ENCODE data around the gene TLE1. TPM values are rescaled to one million over a fixed set of nuclear protein-coding genes. Genes with fewer than 3 reads are reported as not detected.

Gene TLE1
- total and polyA plus RNA-seq, 2 of the 4 experiments (the other 2 are of a cell fraction), result 36.0 to 51.0 TPM

DNA sequence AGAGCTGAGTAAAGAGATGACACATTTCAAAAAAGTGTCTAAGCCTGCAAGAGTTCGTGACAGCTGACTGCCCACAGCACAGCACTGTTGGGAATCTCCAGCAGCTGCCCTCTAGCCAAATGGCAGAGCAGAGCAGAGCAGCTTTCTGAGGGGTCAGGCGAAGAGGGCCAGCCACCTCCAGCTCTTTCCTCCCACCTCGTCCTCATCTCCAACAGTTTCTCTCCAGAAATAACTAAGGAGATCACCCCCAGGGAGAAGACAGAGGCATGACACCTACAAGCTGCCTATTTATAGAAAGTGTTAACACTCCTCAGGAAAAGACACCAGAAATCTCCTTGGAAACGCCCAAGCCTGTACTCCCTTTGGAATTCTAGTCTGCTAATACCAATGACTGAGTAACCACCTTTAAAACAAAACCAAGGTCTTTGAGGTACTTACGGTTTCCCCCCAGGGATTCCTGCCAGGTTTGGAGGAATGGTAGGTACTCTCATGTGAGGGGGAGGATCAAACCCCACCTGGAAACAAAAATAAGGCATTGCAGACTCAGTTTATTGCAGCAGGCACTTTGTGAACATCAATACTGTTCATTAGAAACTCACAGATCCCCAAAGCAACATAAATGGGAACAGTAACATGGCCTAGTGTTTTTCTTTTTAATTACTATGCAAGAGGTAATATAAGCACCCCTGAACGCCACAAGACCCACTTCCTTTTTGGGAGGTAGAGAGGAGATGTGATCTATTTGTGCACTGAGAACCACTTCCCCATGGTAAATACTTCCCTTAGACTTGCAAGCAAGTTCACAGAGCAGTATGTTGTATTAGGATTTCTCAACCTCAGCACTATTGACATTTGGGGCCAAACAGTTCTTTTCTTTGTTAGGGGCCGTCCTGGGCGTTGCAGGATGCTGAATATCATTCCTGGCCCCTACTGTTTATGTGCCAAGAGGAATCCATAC is 79.3 kb downstream of the TLE1 start:
- POLR2A ChIA-PET (ENCODE audit: unreplicated experiment), result no interaction called here
- TF ChIP-seq CHD1 (IDR thresholded peaks at IDR 0.05; ENCODE audit: low read depth, low read length) (no peak), POLR2A (IDR thresholded peaks at IDR 0.05; ENCODE audit: low read depth, low read length) (no peak), RAD21 (IDR thresholded peaks at IDR 0.05; ENCODE audit: low read length) (no peak), RFX5 (IDR thresholded peaks at IDR 0.05; ENCODE audit: low read depth, low read length) (no peak), FOS (IDR thresholded peaks at IDR 0.05; ENCODE audit: low read depth, low read length) (no peak), CEBPB (IDR thresholded peaks at IDR 0.05; ENCODE audit: low read depth, low read length) (no peak), CTCF (conservative IDR thresholded peaks at IDR 0.05; ENCODE audit: low read depth, low read length) (no peak), RCOR1 (IDR thresholded peaks at IDR 0.05; ENCODE audit: insufficient replicate concordance, low read length) (no peak), NFE2L2 (IDR thresholded peaks at IDR 0.05; ENCODE audit: low read depth, low read length) (no peak), MAZ (IDR thresholded peaks at IDR 0.05; ENCODE audit: borderline replicate concordance, low read depth, low read length) (no peak), MAFK (IDR thresholded peaks at IDR 0.05; ENCODE audit: low read depth, low read length) (no peak), MXI1 (IDR thresholded peaks at IDR 0.05; ENCODE audit: borderline replicate concordance, low read depth, low read length) (no peak), SMC3 (IDR thresholded peaks at IDR 0.05; ENCODE audit: low read depth, low read length) (no peak)
- TF ChIP-seq, protein P1, sequence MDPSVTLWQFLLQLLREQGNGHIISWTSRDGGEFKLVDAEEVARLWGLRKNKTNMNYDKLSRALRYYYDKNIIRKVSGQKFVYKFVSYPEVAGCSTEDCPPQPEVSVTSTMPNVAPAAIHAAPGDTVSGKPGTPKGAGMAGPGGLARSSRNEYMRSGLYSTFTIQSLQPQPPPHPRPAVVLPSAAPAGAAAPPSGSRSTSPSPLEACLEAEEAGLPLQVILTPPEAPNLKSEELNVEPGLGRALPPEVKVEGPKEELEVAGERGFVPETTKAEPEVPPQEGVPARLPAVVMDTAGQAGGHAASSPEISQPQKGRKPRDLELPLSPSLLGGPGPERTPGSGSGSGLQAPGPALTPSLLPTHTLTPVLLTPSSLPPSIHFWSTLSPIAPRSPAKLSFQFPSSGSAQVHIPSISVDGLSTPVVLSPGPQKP (IDR thresholded peaks at IDR 0.05; ENCODE audit: borderline replicate concordance, low read depth, low read length), result no peak

More for the DNA sequence above, 79.3 kb downstream of the TLE1 start:
- H4K91ac ChIP-seq (ENCODE audit: insufficient read depth, low read depth, low read length), result peak overlapping the region; percentile 37; the same call in 1 of the 2 replicates
- H3K9ac ChIP-seq (ENCODE audit: low read depth, low read length), result no peak overlapping the region
- WGBS, 2 experiments (ENCODE audit: extremely low coverage in 2 of 2, insufficient read length in 1 of 2), result 67% methylated on average over 2 of the region's 8 CpGs; no CpG with 5 or more reads in 1 of the 2 experiments
- 0 out of 2 replicates have a peak overlapping the region, but pooled peaks have one; percentile 3 for H3K4ac ChIP-seq (ENCODE audit: low read depth, low read length)
- peak overlapping the region; percentile 48; the same call in 1 of the 2 replicates for H3K18ac ChIP-seq (ENCODE audit: low read depth, low read length)
- no peak overlapping the region for H2AFZ ChIP-seq (replicated peaks; ENCODE audit: low read length, poor library complexity)
- H4K5ac ChIP-seq (ENCODE audit: low read depth, low read length), result no peak overlapping the region
- no TSS peak for BruUV-seq (replicated peaks)
- H2BK20ac ChIP-seq (ENCODE audit: low read depth, low read length), result peak overlapping the region; percentile 3; the same call in 1 of the 2 replicates
- no peaks in the 10 kb centered on the region for H4K20me1 ChIP-seq (ENCODE audit: insufficient read depth, low read length)
- intact Hi-C loops (cut with micrococcal nuclease) (loop anchor here (5.0 kb wide), 1 partner anchor 77 kb away; the partner anchor contains the start of gene TLE1), in situ Hi-C loops (cut with MboI; ENCODE audit: low sequenced_read_pairs) (no loop called here), dilution Hi-C loops (cut with HindIII; ENCODE audit: low sequenced_read_pairs, unreplicated experiment) (no loop called here)
- H3K36me3 ChIP-seq (ENCODE audit: control insufficient read depth, insufficient read depth, low read length), result peaks cover 42% of the 10 kb centered on the region
- H2BK5ac ChIP-seq (ENCODE audit: low read depth, low read length, poor library complexity, severe bottlenecking), result no peak overlapping the region
- H3K27ac ChIP-seq (ENCODE audit: insufficient read depth, low read length), result no peak overlapping the region
- H3K9me3 ChIP-seq (ENCODE audit: control insufficient read depth, insufficient read depth, low read length), result no peaks in the 10 kb centered on the region
- H3K14ac ChIP-seq (replicated peaks; ENCODE audit: low read depth, low read length), result peak overlapping the region; percentile 23; the same call in 1 of the 2 replicates
- peak overlapping the region; percentile 30; the same call in 1 of the 2 replicates for H2BK120ac ChIP-seq (ENCODE audit: low read depth, low read length)
- H3K23ac ChIP-seq (ENCODE audit: low read depth, low read length), result no peak overlapping the region
- H2AK9ac ChIP-seq (replicated peaks; ENCODE audit: low read depth, low read length, poor library complexity), result no peak overlapping the region
- no peak overlapping the region for H3K4me2 ChIP-seq (ENCODE audit: low read depth, low read length)
- peak overlapping the region; percentile 37; the same call in 1 of the 3 replicates for H2BK15ac ChIP-seq (ENCODE audit: low read depth, low read length)
- no peak overlapping the region for H4K8ac ChIP-seq (ENCODE audit: low read depth in 2 of 2, low read length in 2 of 2)
- CTCF ChIA-PET, result interaction anchor here (0.8 kb wide), 1 partner anchor 10 kb away, joined by 4 read pairs; no protein-coding TSS in a partner anchor
- DNase-seq (peak; percentile 40), ATAC-seq (ENCODE audit: low read depth) (peak; percentile 19; the same call in 1 of the 2 replicates)
- peaks cover 8% of the 10 kb centered on the region; the same call in 1 of the 2 replicates for H3K9me1 ChIP-seq (ENCODE audit: insufficient read depth, low read length)
- no peak overlapping the region for H2AK5ac ChIP-seq (ENCODE audit: low read depth, low read length)
- no peaks in the 10 kb centered on the region for H3K27me3 ChIP-seq (ENCODE audit: control insufficient read depth, insufficient read depth, low read length)
- peaks cover 4 to 18% of the 10 kb centered on the region in 2 experiments; a peak in 2 of 4 replicates for H3K79me1 ChIP-seq (ENCODE audit: low read depth in 1 of 2, low read length in 2 of 2)
- no peak overlapping the region for H3K56ac ChIP-seq (ENCODE audit: extremely low read depth, insufficient read depth, low read length)
- no peak overlapping the region for H3K4me3 ChIP-seq (ENCODE audit: insufficient read depth, low read depth, low read length)
- H3K4me1 ChIP-seq (ENCODE audit: control insufficient read depth, insufficient read depth, low read length), result peaks cover 16% of the 10 kb centered on the region

Data from IMR-90 (cell line).